ENCODE data around the gene LARGE1.

Gene LARGE1

DNA sequence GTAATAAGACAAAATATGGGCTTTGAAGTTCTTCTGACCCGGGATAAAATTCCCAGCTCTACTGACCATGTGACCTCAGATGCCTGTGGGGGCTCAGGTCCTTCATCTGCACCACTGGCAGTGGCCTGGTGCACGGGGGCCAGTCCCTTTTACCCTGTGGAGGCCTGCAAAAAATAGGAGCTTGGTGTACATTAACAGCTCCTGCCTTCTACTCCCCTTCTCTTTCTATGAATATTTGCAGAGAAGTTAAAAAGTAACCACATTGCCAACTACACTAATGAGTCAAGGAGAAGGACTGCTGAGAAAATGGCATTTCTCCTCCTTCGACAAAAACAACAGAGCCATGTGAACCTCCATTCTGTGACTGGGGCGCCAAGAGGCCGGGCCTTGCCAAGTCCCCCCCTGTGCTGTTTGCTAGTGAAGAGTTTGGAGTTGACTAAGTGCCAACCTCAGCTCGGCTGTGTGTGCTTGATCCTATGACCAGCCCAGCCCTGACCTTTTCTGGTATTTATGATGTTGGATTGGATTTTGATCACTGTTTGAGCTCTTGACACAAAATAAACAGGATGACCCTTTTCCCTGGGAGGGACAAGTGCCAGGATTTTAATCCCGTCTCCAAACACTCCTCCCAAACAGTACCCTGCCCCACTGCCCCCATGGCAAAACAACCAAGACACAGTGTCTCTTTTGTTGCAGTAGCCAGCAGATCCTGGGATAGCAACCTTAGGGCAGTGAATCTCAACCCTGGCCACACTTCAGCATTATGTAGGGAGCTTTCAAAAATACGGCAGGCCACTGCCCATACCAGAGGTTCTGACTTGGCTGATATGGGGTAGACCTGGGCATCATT, 380.1 kb downstream of the LARGE1 start:
- DNase-seq = no peak

DNA sequence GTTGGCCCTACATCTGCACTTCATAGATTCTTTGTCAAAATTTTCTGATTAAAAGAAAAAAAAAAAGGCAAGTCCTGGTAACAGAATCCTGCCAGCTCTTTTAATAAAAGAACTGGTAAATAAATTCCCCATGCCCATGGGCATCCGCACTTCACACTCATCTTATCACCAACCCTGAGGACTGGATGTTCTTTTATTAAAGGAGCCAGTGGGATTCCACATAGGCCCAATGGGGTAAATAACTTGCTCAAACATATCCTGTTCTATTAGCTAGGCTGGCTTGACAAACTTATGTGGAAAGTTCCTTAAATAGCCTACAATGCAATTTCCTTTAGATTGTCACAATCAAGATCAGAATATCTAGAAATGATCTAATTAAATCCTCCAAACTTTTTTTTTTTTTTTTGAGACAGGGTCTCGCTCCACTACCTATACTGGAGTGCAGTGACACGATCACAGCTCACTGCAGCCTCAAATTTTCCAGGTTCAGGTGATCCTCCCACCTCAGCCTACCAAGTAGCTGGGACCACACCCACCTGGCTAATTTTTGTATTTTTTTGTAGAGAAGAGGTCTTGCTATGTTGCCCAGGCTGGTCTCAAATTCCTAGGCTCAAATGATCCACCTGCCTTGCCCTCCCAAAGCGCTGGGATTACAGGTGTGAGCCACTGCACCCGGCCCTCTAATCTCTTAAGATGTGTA, 380.9 kb downstream of the LARGE1 start:
- DNase-seq = no peak

DNA sequence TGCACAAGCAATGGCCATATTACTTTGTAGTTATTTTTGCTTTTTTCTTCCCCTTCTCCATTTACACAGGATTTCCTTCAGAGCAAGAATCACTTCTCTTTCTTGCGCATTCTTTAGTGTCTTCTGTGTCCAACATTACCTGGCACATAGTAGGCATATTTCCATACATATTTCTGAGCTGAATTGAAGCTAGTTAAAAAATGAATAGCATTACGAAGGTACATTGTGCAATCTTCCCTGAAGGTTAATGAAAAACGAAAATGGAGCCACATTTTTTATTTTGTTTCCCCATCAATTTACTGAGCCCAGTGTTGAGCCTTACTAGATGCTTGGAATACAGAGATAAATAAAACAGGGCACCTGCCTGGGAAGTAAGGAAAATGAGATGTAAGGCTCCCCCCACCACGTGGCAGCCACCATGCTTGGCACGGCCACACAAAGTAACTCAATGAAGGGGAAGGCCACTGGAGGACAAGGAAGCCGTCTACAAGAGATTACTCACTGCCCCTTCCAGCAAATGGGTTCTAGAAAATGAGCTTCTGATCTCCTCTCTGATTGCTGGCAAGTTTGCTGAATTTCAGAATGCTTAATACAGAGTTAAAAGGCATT, 381.9 kb downstream of the LARGE1 start:
- no peak for DNase-seq

DNA sequence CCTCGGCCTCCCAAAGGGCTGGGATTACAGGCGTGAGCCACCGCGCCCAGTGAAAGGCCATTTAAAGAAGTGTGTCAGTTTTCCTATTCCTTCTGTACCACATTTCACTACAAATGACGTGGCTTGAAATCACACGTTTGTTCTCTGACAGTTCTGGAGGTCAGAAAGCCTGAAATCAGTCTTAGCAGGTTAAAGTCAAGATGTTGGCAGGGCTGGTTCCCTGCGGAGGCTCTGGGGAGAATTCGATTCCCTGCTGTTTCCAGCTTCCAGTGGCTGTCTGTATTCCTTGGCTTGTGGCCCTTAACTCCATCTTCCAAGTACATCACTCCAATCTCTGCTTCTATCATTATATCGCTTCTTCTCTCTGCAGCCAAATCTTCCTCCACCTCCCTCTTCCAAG, 383.2 kb downstream of the LARGE1 start:
- no peak for DNase-seq

DNA sequence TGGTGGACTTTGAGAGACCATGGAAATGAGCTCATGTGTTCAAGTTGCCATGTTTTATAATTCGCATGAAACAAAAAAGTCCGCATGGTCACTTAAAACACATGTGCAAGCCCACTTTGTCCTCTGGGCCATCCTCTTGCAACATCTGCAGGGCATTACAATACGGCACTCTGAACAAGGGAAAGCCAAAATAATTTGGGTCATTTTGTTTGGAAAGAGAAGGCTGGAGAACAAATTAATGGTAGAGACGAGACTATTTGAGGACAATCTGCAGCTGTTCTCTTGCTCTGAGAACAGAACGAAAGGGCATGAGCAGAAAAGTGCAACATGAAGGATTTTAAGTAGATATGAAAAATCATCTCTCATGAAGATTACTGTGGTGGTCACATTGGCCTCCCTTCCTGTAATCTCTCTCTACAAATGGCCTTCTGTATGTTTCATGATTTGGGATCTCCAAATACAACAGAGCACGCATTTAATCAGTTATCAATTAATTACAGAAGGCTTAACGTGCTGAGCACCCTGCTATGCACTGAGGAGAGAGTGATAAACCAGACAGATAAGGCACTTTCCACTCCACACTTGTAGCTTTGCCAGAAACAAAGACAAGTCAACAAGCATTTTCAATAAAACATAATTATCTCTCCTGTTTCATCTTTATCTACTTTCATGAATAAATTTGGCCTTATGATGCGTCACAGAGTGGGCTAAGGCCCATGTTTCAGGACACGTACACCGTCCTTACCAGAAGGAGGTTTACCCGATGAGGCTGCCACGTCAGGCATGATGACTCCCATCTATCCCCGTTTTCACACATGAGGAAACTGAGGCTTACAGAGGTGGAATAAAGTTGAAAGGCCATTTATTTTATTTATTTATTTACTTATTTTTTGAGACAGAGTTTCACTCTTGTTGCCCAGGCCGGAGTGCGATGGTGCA, 384.1 kb downstream of the LARGE1 start:
- no peak for DNase-seq

DNA sequence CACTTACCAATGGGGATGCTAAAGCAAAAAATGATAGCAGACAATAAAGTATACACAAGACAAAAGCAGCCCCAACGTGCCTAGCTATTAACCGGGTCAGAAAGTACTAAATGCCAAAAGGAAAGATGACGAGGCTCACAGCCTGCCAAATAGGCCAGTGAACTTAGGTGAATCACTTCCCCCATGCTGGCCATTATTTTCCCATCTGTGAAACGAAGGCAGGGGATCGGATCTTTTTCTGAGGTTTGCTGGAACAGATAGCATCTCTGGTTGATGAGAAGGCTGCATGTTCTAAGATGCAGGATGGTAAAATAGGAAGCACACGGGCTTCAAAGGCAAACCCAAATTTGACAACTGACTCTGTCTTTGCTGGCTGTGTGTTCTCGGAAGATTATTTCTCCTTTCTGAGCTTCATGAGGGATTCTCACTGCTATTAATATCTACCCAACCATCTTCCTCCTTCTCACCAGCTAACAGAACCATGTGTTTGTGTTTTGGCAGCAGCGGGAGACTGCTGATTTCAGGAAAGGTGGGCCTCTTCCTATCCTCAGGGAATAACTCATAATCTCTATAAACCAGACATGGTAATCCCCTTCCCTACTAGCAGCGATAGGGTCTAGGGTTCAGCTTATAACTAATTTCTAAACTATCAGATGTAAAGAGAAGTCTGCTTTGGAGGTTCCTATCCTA, 390.7 kb downstream of the LARGE1 start:
- DNase-seq = no peak

DNA sequence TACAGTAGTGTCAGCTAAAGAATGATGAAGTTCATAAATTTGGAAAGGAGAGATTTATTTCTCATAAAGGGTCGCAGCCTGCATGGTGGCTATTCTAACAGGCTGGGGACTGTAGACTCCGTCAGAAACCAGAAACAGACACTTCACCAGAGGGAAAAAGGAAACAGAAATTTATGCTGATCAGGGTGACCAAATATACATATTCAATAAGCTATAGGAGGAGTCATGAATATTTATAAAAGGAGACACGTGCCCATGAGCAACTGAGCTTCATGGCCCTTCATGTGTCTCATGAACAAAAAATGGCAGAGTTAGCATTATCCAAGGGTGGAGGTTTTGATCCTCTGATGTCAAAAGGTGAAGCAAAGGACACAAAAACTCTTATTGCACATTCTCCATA, 392.1 kb downstream of the LARGE1 start:
- DNase-seq = no peak

DNA sequence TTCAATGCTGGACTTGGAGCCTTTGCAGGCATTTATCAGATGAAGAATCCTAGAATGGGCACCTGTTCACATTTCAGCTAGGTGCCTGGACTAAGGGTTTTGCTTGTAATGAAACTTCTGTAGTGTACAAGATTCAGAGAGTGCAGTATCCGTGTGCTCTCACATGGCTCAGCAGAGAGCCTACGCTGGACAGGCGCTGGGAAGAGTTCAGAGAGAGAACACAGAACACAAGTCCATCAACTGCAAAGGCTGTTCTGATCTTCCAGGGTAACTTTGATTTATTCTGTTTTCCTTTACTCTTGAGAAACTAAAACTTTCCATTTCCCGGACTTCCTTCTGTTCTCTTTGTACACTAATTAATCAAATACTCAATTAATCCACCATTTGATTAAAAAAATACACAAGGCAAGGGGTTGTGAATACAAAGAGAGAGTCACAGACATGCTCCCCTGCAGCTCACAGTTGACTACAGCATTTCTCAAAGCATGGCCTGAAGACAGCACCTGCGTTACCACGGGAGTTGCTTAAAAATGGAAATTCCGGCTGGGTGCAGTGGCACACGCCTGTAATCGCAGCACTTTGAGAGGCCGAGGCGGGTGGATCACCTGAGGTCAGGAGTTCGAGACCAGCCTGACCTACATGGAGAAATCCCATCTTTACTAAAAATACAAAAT, 393.7 kb downstream of the LARGE1 start:
- no peak for DNase-seq

DNA sequence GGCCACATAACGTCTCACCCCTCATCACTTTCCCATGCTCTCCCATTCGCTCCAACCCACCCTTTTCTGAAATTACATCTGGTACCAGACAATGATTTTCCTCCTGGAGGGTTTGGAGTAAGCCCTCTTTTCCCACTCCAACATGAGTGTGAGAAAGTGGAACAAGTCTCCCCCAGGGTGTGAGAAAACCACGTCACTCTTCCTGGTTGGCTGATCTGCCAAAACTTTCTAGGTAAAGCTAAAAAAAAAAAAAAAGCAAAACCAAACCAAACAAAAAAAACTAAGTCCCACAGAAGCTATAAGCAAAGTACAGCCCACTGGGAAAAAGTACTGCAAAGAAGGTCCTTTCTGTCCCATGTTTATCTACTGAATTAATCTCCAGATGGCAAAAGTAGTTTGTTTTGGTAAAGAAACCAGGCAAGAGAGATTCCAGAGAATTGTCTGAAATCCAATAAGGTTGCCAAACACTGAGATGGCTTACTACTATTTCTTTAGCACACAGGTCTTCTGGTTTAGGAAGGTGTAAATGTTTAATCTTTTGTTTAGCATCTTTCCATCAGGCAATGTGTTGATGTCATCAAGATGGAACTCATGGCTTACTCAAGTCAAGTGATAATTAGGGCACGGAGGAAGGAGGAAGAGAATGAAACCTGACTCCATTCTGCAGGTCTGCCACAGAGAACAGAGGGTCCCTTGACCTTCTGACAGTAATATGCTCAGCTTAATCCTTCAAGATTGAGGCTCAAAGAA, 395.6 kb downstream of the LARGE1 start:
- DNase-seq = no peak

DNA sequence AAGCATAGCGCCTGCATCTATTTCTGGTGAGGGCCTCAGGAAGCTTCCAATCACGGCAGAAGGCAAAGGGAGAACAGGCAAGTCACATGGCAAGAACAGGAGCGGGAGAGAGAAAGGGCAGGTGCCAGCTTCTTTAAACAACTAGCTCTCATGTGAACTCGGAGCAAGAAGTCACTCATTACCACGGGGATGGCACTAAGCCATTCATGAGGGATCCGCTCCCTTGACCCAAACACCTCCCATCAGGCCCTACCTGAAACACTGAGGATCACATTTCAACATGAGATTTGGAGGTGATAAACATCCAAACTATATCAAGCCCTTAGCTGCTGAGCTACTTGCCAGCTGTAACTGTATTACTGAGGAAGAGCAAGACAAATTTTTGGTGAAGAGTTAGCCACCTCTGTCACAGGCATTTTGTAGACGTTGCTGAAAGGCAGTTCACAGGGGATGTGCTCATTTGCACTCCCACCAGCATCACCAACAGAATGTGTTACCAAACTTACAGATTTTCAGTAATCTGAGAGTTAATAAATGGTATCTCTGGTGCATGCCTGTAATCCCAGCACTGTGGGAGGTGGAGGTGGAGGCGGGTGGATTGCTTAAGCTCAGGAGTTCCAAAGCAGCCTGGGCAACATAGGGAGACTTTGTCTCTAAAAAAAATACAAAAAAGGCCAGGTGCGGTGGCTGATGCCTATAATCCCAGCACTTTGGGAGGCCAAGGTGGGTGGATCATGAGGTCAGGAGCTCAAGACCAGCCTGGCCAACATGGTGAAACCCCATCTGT, 398.2 kb downstream of the LARGE1 start:
- no peak for DNase-seq

DNA sequence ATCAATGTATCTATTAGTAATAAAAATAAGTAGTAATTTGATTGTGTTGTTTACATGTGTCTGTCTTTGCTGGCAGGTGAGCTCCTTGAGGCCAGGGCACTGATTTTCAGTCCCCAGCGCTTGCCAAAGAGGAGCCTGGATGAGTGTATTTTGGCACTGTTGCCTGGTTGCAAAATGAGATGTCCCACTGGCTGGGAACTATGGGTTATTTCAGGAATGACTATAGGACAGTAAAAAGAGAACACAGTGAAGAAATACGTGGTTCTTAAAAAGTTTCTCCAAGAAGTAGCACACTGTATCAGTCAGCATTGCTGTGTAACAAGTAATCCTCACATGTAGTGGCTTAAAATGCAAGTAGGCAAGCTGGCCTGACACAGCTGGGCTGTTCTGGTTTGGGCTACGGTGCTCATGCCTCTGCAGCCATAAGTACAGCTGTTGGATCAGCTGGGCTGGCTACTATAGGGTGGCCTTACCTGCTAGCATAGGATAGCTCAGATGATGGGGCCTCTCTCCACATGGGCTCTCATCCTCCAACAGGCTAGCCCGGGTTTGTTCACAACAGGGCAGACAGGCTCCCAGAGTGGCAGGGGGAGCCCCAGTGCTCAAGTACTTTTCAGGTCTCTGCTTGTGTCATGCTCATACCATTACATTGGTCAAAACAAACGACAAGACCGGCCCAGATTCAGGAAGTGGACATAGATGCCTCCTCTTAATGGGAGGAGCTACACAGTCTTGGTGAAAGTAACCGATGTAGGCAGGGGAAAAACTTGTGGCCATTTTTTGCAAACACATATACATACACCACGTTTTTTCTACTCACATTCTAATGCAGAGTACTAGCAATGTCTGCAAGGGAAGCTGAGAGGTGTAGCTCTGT, 399.1 kb downstream of the LARGE1 start:
- no peak for DNase-seq

DNA sequence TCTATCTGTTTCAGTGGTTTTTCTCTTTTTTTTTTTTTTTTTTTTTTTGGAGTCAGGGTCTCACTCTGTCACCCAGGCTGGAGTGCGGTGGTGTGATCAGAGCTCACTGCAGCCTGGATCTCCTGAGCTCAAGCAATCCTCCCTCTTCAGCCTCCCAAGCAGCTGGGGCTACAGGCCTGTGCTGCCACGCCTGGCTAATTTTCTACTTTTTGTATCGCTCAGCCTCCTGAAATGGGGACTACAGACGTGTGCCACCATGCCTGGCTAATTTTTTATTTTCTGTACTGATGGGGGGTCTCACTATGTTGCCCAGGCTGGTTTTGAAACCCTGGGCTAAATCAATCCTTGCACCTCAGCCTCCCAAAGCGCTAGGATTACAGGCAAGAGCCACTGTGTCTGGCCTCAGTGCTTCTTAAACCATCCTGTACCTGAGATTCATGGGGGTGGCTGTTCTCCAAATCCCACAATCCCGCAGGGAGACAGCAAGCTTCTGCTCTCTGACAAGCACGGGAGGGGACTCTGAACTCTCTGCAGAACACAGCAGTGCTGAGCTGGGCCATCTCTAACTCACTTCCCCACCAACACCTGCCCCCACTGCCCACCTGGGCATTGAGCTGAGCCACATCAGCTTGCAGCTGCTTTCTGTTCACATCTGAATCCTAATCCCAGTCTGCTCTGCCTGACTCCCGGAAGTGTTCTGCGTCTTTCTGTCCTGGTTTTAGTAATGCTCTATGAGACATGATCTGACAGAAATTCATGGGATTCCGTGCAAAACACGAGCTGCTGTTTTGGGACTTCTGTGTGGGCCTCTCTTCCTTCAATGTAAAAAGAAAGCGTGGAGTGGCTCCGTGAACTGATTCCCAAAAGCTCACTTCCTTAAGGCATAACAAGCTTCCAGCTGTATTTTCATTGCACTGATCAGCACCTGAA, 400.0 kb downstream of the LARGE1 start:
- DNase-seq = no peak

DNA sequence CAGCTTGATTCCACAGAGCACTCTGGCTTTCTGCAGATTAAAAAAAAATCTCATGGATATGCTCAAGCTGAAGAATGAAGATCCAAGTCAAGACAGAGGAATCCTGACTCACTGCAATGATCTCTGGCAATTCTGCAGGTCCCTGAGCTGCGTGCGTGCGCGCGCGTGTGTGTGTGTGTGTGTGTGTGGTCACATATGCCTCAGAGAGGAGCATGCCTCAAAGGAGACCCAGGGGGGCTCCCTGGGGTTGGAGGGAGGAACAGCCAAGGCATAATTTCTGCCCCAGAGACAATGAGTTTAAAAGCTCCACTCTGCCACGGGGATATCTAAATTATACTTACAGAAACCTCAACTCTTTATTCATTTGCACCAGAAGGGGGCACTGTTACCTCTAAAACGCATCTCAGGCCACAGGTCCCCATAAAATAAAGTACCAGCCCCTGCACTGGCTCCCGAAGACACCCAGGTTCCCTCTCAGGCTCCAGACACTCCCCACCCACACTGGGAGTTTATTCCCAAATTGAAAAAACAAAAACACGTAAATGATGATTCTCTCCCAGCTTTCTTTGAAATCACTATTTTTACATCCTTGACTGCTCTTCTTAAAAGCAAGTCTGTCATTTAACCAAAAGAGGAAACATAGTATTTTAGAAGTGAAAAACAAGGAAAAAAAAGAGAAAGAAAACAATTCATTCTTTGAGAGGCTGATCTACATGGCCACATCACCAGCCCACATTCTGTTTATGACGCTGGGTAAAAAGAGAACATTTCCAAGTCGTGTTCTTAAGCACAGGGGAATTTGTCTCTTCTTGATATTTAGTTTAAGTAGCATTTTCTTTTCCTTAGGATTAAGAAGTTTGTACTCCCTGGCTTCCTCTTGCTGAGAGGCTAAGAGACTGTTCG, 401.0 kb downstream of the LARGE1 start:
- DNase-seq = peak; percentile 57

DNA sequence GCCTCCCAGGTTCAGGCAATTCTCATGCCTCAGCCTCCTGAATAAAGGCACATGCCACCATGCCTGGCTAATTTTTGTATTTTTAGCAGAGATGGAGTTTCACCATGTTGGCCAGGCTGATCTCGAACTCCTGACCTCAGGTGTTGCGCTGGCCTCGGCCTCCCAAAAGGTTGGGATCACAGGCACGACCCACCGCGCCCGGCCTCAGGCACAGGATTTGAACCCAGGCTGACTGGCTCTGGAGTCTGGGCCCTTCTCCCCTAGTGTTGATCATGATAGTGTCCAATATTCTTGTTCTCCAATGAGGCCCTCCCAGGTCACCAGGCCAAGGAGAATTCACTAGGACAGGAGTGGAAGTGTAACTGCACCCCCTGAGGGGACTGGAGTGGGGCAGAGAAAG, 401.9 kb downstream of the LARGE1 start:
- no peak for DNase-seq

DNA sequence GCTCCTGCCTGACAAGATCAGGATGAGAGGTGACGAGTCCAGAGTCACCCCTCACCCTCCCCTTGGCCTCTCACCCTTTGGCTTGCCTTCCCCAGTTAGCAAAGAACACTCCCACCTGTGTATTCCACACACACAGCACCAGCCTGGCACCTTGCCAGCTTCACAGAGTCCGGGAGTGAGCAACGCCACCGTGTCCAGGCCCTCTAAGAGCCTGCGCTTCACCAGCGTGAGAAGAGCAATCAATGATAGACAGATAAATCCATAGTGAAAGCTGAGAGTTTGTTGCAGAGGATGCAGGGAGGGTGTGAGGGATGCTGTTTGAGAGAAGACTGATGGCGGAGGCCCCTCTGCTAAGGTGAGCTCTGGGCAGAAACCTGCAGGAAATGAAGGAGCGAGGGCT, 404.5 kb downstream of the LARGE1 start:
- DNase-seq = no peak

All from NCI-H1436 (cell line).